ENCODE results near the gene KIF4B. TPM values are rescaled to one million over a fixed set of nuclear protein-coding genes. Genes with fewer than 3 reads are reported as not detected.
"Not testable (repeated sequence)": the region's sequence is repeated elsewhere in the genome, so short reads cannot be mapped to it uniquely, and the experiment has no call there.

The KIF4B gene
- total RNA-seq, 1 donor = not detected

- DNase-seq (ENCODE audit: low read depth) = no peak
- H3K4me3 ChIP-seq (ENCODE audit: low read depth, low read length) = no peak overlapping the region
- no peak for TF ChIP-seq CTCF (IDR thresholded peaks at IDR 0.05; ENCODE audit: insufficient read depth, low read depth, low read length)
Measured at GRCh38 chr5:154970759-154971158, 42.8 kb upstream of the KIF4B start.

GRCh38 chr5:154971501-154971900, 42.1 kb upstream of the KIF4B start:
- no peak overlapping the region for H3K4me3 ChIP-seq (ENCODE audit: low read depth, low read length)
- no peak for DNase-seq (ENCODE audit: low read depth)
- no peak for TF ChIP-seq CTCF (IDR thresholded peaks at IDR 0.05; ENCODE audit: insufficient read depth, low read depth, low read length)

- peak; percentile 46 for DNase-seq (ENCODE audit: low read depth)
- peak; percentile 74 for TF ChIP-seq CTCF (IDR thresholded peaks at IDR 0.05; ENCODE audit: insufficient read depth, low read depth, low read length)
- no peak overlapping the region for H3K4me3 ChIP-seq (ENCODE audit: low read depth, low read length)
Measured at GRCh38 chr5:154972476-154973080, 41.0 kb upstream of the KIF4B start.

GRCh38 chr5:154976082-154976481, 37.5 kb upstream of the KIF4B start:
- not testable (repeated sequence) for DNase-seq (ENCODE audit: low read depth)

GRCh38 chr5:154977409-154977808, 36.1 kb upstream of the KIF4B start:
- DNase-seq (ENCODE audit: low read depth) = peak; percentile 18
- no peak for TF ChIP-seq CTCF (IDR thresholded peaks at IDR 0.05; ENCODE audit: insufficient read depth, low read depth, low read length)
- H3K4me3 ChIP-seq (ENCODE audit: low read depth, low read length) = no peak overlapping the region

More at GRCh38 chr5:154976082-154976481, 37.5 kb upstream of the KIF4B start:
- H3K4me3 ChIP-seq (ENCODE audit: low read depth, low read length) = not testable (repeated sequence)

GRCh38 chr5:154978294-154978693, 35.3 kb upstream of the KIF4B start:
- not testable (repeated sequence) for H3K4me3 ChIP-seq (ENCODE audit: low read depth, low read length); DNase-seq (ENCODE audit: low read depth)

GRCh38 chr5:154984946-154985516, 28.5 kb upstream of the KIF4B start:
- no peak for DNase-seq (ENCODE audit: low read depth)
- no peak overlapping the region for H3K4me3 ChIP-seq (ENCODE audit: low read depth, low read length)
- no peak for TF ChIP-seq CTCF (IDR thresholded peaks at IDR 0.05; ENCODE audit: insufficient read depth, low read depth, low read length)

- peak; percentile 55 for DNase-seq (ENCODE audit: low read depth)
- no peak overlapping the region for H3K4me3 ChIP-seq (ENCODE audit: low read depth, low read length)
- no peak for TF ChIP-seq CTCF (IDR thresholded peaks at IDR 0.05; ENCODE audit: insufficient read depth, low read depth, low read length)
Measured at GRCh38 chr5:154986151-154986550, 27.4 kb upstream of the KIF4B start.
